ENCODE measurements around the gene PTPRJ.

GRCh38 chr11:47989779-47990178 lies 9.4 kb downstream of the PTPRJ start:
- TF ChIP-seq CTCF (conservative IDR thresholded peaks at IDR 0.05 in 1 of 2, IDR thresholded peaks at IDR 0.05 in 1 of 2; ENCODE audit: low read depth in 1 of 2, low read length in 2 of 2) (no peak), EZH2 (IDR thresholded peaks at IDR 0.05; ENCODE audit: low read length, missing control alignments) (no peak)
